HEK293 (cell line): Measurements from ENCODE around the gene DSCAML1.

Source experiments
- CTCF ChIP-seq: fragments of 450-650 bp; formaldehyde crosslinking; IDR thresholded peaks from 2 replicates; pipeline ENCODE4 v1.5.1; 2016; ENCODE audit warnings: missing biosample characterization, missing genetic modification characterization
- HOXA7 ChIP-seq: sonication (generic); formaldehyde crosslinking; IDR thresholded peaks from 2 replicates; pipeline ENCODE4 v1.8.1; 2022; ENCODE audit warnings: missing genetic modification reagents, borderline replicate concordance
- SCRT2 ChIP-seq: fragments of 450-650 bp; formaldehyde crosslinking; IDR thresholded peaks from 2 replicates; pipeline ENCODE4 v1.5.1; 2016; ENCODE audit warnings: missing biosample characterization, missing genetic modification characterization
- ZBTB48 ChIP-seq: fragments of 450-650 bp; formaldehyde crosslinking; IDR thresholded peaks from 2 replicates; pipeline ENCODE4 v1.5.1; 2016; ENCODE audit warnings: missing biosample characterization, missing genetic modification characterization
- ZFHX2 ChIP-seq: fragments of 450-650 bp; formaldehyde crosslinking; conservative IDR thresholded peaks from 2 replicates; pipeline ENCODE4 v1.5.1; 2016; ENCODE audit warnings: missing biosample characterization, missing genetic modification characterization
- ZNF18 ChIP-seq: fragments of 450-650 bp; formaldehyde crosslinking; IDR thresholded peaks from 2 replicates; pipeline ENCODE4 v1.5.1; 2016; ENCODE audit warnings: missing biosample characterization, missing genetic modification characterization
- ZNF2 ChIP-seq: fragments of 450-650 bp; formaldehyde crosslinking; IDR thresholded peaks from 2 replicates; pipeline ENCODE4 v1.5.1; 2016; ENCODE audit warnings: missing biosample characterization, missing genetic modification characterization
- ZNF239 ChIP-seq: fragments of 450-650 bp; formaldehyde crosslinking; IDR thresholded peaks from 2 replicates; pipeline ENCODE4 v1.5.1; 2016; ENCODE audit warnings: missing biosample characterization, missing genetic modification characterization
- ZNF530 ChIP-seq: fragments of 450-650 bp; formaldehyde crosslinking; IDR thresholded peaks from 2 replicates; pipeline ENCODE4 v1.5.1; 2016; ENCODE audit warnings: low read depth, missing biosample characterization, missing genetic modification characterization
- ZNF549 ChIP-seq: fragments of 450-650 bp; IDR thresholded peaks from 2 replicates; pipeline ENCODE4 v1.5.1; 2018; ENCODE audit warnings: missing biosample characterization, missing genetic modification characterization, mild to moderate bottlenecking, inconsistent platforms, moderate library complexity

GRCh38 chr11:117505285-117505970 lies 291.6 kb downstream of the DSCAML1 start:
- TF ChIP-seq ZNF2 (no peak), ZFHX2 (tag by site-specific recombination) (no peak), ZBTB48 (tag by site-specific recombination) (no peak), HOXA7 (CRISPR knock-in tag) (no peak), ZNF239 (tag by site-specific recombination) (no peak), CTCF (tag by site-specific recombination) (no peak), ZNF18 (tag by site-specific recombination) (no peak), SCRT2 (tag by site-specific recombination) (no peak), ZNF530 (tag by site-specific recombination) (no peak), ZNF549 (tag by site-specific recombination) (no peak)
